ENCODE data around the gene ZFP14. TPM values are rescaled to one million over a fixed set of nuclear protein-coding genes. Genes with fewer than 3 reads are reported as not detected.
"Not testable (repeated sequence)": the region's sequence is repeated elsewhere in the genome, so short reads cannot be mapped to it uniquely, and the experiment has no call there.

Gene ZFP14
- total RNA-seq, 1 donor from 2014 or later: 25.1 TPM

- Mint-ChIP-seq H3K4me1 (peaks cover 23% of the 10 kb centered on the region), H3K27ac (no peak overlapping the region), H3K4me3 (peak overlapping the region; percentile 89), H3K9me3 (peaks cover 54% of the 10 kb centered on the region), H3K36me3 (peaks cover 66% of the 10 kb centered on the region), H3K27me3 (ENCODE audit: insufficient read depth, low read depth) (peaks cover 9% of the 10 kb centered on the region)
- H3K4me2 ChIP-seq: peak overlapping the region; percentile 91
- peaks cover 11% of the 10 kb centered on the region for H3K4me1 ChIP-seq
- H3K9ac ChIP-seq: peak overlapping the region; percentile 50
- TF ChIP-seq EZH2phosphoT487 (IDR thresholded peaks at IDR 0.05) (no peak), EZH2 (IDR thresholded peaks at IDR 0.05) (no peak)
- TF ChIP-seq, protein P1, sequence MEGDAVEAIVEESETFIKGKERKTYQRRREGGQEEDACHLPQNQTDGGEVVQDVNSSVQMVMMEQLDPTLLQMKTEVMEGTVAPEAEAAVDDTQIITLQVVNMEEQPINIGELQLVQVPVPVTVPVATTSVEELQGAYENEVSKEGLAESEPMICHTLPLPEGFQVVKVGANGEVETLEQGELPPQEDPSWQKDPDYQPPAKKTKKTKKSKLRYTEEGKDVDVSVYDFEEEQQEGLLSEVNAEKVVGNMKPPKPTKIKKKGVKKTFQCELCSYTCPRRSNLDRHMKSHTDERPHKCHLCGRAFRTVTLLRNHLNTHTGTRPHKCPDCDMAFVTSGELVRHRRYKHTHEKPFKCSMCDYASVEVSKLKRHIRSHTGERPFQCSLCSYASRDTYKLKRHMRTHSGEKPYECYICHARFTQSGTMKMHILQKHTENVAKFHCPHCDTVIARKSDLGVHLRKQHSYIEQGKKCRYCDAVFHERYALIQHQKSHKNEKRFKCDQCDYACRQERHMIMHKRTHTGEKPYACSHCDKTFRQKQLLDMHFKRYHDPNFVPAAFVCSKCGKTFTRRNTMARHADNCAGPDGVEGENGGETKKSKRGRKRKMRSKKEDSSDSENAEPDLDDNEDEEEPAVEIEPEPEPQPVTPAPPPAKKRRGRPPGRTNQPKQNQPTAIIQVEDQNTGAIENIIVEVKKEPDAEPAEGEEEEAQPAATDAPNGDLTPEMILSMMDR (IDR thresholded peaks at IDR 0.05): no peak
- peak overlapping the region; percentile 75 for H3K4me3 ChIP-seq
- no peaks in the 10 kb centered on the region for H3K27me3 ChIP-seq
- peaks cover 76% of the 10 kb centered on the region for H3K79me2 ChIP-seq (ENCODE audit: low read depth)
- DNase-seq (ENCODE audit: low spot score): no peak
- no peaks in the 10 kb centered on the region for H3K9me3 ChIP-seq (ENCODE audit: low read depth)
- H4K20me1 ChIP-seq (ENCODE audit: low read depth): peaks cover 3% of the 10 kb centered on the region
- H3K27ac ChIP-seq: no peak overlapping the region
- no peaks in the 10 kb centered on the region for H3F3A ChIP-seq (ENCODE audit: low read depth)
- no peaks in the 10 kb centered on the region for H3K36me3 ChIP-seq
- no peak overlapping the region for H2AFZ ChIP-seq (replicated peaks)
These were observed 48.8 kb downstream of the ZFP14 start for GRCh38 chr19:36330216-36330615.

- peaks cover 23% of the 10 kb centered on the region for H3K4me1 Mint-ChIP-seq
- H3K9me3 ChIP-seq (ENCODE audit: low read depth); H3K27ac Mint-ChIP-seq: not testable (repeated sequence)
These were observed 49.5 kb downstream of the ZFP14 start for GRCh38 chr19:36329534-36329933.

DNA sequence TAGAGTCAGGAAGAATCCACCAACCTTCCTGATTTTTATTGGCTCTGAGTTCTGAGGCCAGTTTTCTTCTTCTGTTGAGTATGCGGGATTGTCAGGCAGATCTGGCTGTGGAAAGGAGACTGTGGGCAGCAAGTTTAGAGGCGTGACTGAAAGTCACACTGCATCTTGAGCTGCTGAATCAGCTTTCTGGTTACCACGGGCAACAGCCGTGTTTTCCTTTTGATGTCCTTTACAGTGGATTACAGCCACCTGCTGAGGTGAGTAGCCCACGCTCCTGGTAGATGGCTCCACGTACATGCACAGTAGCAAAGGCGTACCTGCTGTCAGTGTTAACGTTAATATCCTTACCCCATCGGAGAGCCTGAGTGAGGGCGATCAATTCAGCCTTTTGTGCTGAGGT, 52.4 kb downstream of the ZFP14 start:
- H3K4me1 Mint-ChIP-seq: peaks cover 18% of the 10 kb centered on the region
- peaks cover 71% of the 10 kb centered on the region for H3K36me3 Mint-ChIP-seq
- not testable (repeated sequence) for H3K27me3 Mint-ChIP-seq (ENCODE audit: insufficient read depth, low read depth); H3F3A ChIP-seq (ENCODE audit: low read depth); H3K4me1 ChIP-seq; H3K9ac ChIP-seq; H3K27me3 ChIP-seq; H3K27ac Mint-ChIP-seq; H3K4me3 Mint-ChIP-seq; H3K9me3 ChIP-seq (ENCODE audit: low read depth); H3K4me2 ChIP-seq; H4K20me1 ChIP-seq (ENCODE audit: low read depth); H3K4me3 ChIP-seq; H2AFZ ChIP-seq (replicated peaks); H3K27ac ChIP-seq; DNase-seq (ENCODE audit: low spot score); H3K36me3 ChIP-seq
- peaks cover 77% of the 10 kb centered on the region for H3K79me2 ChIP-seq (ENCODE audit: low read depth)
- peaks cover 44% of the 10 kb centered on the region for H3K9me3 Mint-ChIP-seq

More at GRCh38 chr19:36329534-36329933, 49.5 kb downstream of the ZFP14 start:
- not testable (repeated sequence) for H3K27me3 Mint-ChIP-seq (ENCODE audit: insufficient read depth, low read depth); H3K36me3 ChIP-seq; H3K27me3 ChIP-seq; DNase-seq (ENCODE audit: low spot score); H3K9ac ChIP-seq; H2AFZ ChIP-seq (replicated peaks); H3K27ac ChIP-seq; H3F3A ChIP-seq (ENCODE audit: low read depth); H4K20me1 ChIP-seq (ENCODE audit: low read depth)
- peaks cover 76% of the 10 kb centered on the region for H3K79me2 ChIP-seq (ENCODE audit: low read depth)
- peak overlapping the region; percentile 79 for H3K4me3 Mint-ChIP-seq
- peaks cover 11% of the 10 kb centered on the region for H3K4me1 ChIP-seq
- H3K36me3 Mint-ChIP-seq: peaks cover 72% of the 10 kb centered on the region
- H3K4me3 ChIP-seq: peak overlapping the region; percentile 75
- peak overlapping the region; percentile 91 for H3K4me2 ChIP-seq
- peaks cover 59% of the 10 kb centered on the region for H3K9me3 Mint-ChIP-seq

GRCh38 chr19:36315164-36315563, 63.8 kb downstream of the ZFP14 start:
- not testable (repeated sequence) for H3F3A ChIP-seq (ENCODE audit: low read depth); H3K4me1 ChIP-seq; H3K27ac Mint-ChIP-seq; H3K9me3 Mint-ChIP-seq; DNase-seq (ENCODE audit: low spot score); H3K4me2 ChIP-seq; H3K9me3 ChIP-seq (ENCODE audit: low read depth); H3K27me3 Mint-ChIP-seq (ENCODE audit: insufficient read depth, low read depth); H3K79me2 ChIP-seq (ENCODE audit: low read depth); H3K36me3 ChIP-seq; H3K27me3 ChIP-seq; H3K4me3 Mint-ChIP-seq; H3K27ac ChIP-seq; H3K9ac ChIP-seq; H2AFZ ChIP-seq (replicated peaks); H3K4me1 Mint-ChIP-seq; H3K4me3 ChIP-seq; H4K20me1 ChIP-seq (ENCODE audit: low read depth)
- H3K36me3 Mint-ChIP-seq: peaks cover 23% of the 10 kb centered on the region

DNA sequence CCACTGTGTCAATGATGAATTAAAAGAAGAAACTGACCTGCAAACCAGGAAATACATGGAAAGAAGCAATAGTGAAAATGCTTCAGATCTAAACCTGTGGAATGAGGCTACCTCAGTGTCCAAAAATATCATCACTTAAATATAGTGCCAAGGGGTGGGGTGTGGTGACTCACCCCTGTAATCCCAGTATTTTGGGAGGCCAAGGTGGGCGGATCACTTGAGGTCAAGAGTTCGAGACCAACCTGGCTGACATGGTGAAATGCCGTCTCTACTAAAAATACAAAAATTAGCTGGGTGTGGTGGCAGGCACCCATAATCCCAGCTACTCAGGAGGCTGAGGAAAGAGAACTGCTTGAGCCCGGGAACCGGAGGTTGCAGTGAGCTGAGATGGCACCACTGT, 64.9 kb downstream of the ZFP14 start:
- H3K4me1 ChIP-seq; H3K4me3 ChIP-seq; H3K9ac ChIP-seq; H4K20me1 ChIP-seq (ENCODE audit: low read depth); H3K4me2 ChIP-seq; H3K79me2 ChIP-seq (ENCODE audit: low read depth); H3K36me3 ChIP-seq; H3K27me3 ChIP-seq; H3F3A ChIP-seq (ENCODE audit: low read depth); H3K27ac Mint-ChIP-seq; H3K4me3 Mint-ChIP-seq; H3K27ac ChIP-seq; H3K4me1 Mint-ChIP-seq; H3K27me3 Mint-ChIP-seq (ENCODE audit: insufficient read depth, low read depth); DNase-seq (ENCODE audit: low spot score); H3K9me3 Mint-ChIP-seq; H2AFZ ChIP-seq (replicated peaks); H3K9me3 ChIP-seq (ENCODE audit: low read depth): not testable (repeated sequence)
- H3K36me3 Mint-ChIP-seq: peaks cover 22% of the 10 kb centered on the region

DNA sequence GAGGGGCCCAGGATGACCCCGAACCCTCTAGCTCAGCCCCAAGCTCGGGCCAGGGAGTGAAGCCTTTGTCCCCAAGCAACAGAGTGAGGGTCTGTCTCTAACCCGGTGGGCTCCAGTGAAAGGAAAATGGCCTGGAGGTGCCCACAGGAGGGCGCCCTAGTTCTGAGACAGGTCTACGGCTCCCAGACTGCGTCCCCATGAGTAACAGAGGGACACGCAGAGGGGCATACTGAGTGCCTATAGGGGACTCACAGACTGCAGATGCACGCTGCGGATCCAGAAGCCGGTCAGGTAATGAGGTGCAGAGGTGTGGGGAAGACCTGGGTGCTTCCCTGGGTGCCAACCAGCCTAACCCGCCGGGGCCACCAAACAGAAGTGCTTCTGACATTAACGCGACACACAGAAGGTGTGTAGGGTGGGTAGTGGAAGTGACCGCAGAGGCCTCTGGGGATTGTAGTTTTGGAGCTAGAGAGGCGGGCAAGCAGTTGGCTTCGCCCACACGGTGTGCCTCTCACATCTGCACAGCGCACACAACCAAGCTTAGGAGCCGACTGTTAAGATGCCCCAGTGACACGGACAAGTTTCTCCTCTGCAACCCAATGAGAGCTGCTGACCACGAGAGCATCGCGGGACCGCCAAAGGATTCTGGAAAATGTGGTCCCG, 67.8 kb downstream of the ZFP14 start:
- H4K20me1 ChIP-seq (ENCODE audit: low read depth); H3K4me3 Mint-ChIP-seq; H3K9me3 Mint-ChIP-seq; H3K79me2 ChIP-seq (ENCODE audit: low read depth); H3K27me3 ChIP-seq; H2AFZ ChIP-seq (replicated peaks); H3K4me1 Mint-ChIP-seq; H3K9me3 ChIP-seq (ENCODE audit: low read depth); H3K27ac ChIP-seq; H3K9ac ChIP-seq; H3K4me2 ChIP-seq; DNase-seq (ENCODE audit: low spot score); H3K27ac Mint-ChIP-seq; H3K4me3 ChIP-seq; H3K36me3 ChIP-seq; H3K4me1 ChIP-seq; H3K27me3 Mint-ChIP-seq (ENCODE audit: insufficient read depth, low read depth); H3F3A ChIP-seq (ENCODE audit: low read depth): not testable (repeated sequence)
- peaks cover 15% of the 10 kb centered on the region for H3K36me3 Mint-ChIP-seq

GRCh38 chr19:36310416-36310990, 68.5 kb downstream of the ZFP14 start:
- not testable (repeated sequence) for H3K4me3 Mint-ChIP-seq; H3K4me2 ChIP-seq; H3K4me1 Mint-ChIP-seq; H3F3A ChIP-seq (ENCODE audit: low read depth); H3K9me3 Mint-ChIP-seq; H3K27ac ChIP-seq; H4K20me1 ChIP-seq (ENCODE audit: low read depth); H3K27ac Mint-ChIP-seq; H3K27me3 Mint-ChIP-seq (ENCODE audit: insufficient read depth, low read depth); H3K9me3 ChIP-seq (ENCODE audit: low read depth); DNase-seq (ENCODE audit: low spot score); H2AFZ ChIP-seq (replicated peaks); H3K4me1 ChIP-seq; H3K27me3 ChIP-seq; H3K9ac ChIP-seq; H3K4me3 ChIP-seq; H3K79me2 ChIP-seq (ENCODE audit: low read depth); H3K36me3 ChIP-seq
- peaks cover 11% of the 10 kb centered on the region for H3K36me3 Mint-ChIP-seq

All from neural progenitor cell (in vitro differentiated cells).